ENCODE results near the gene POLR3C. TPM values are rescaled to one million over a fixed set of nuclear protein-coding genes. Genes with fewer than 3 reads are reported as not detected.

The POLR3C gene
- total RNA-seq, 2 experiments from 2014 or later: 57.1 to 78.8 TPM

- H4K20me1 ChIP-seq (ENCODE audit: insufficient read depth, low read length): no peaks in the 10 kb centered on the region
- CTCF ChIA-PET (ENCODE audit: unreplicated experiment): no interaction called here
- H3K4me1 ChIP-seq (ENCODE audit: insufficient read depth, low read length, poor library complexity, severe bottlenecking): no peaks in the 10 kb centered on the region
- no peak overlapping the region for H3K4me3 ChIP-seq (ENCODE audit: low read depth, low read length, poor library complexity, severe bottlenecking)
- peaks cover 14% of the 10 kb centered on the region for H3K79me2 ChIP-seq (ENCODE audit: insufficient read depth, low read depth, low read length)
- H3K4me2 ChIP-seq (ENCODE audit: low read length): no peak overlapping the region
- H3K36me3 ChIP-seq (ENCODE audit: insufficient read depth, low read length): peaks cover 71% of the 10 kb centered on the region
- no peak for TF ChIP-seq EZH2phosphoT487 (IDR thresholded peaks at IDR 0.05; ENCODE audit: borderline replicate concordance, low read depth, low read length)
- TF ChIP-seq CTCF (conservative IDR thresholded peaks at IDR 0.05; ENCODE audit: low read length): no peak
- H3K27ac ChIP-seq (ENCODE audit: low read depth, low read length, poor library complexity, severe bottlenecking): no peak overlapping the region
- no peaks in the 10 kb centered on the region for H3K9me2 ChIP-seq (ENCODE audit: insufficient read depth, low read length)
- intact Hi-C loops (cut with micrococcal nuclease; ENCODE audit: unreplicated experiment): no loop called here
- H2AFZ ChIP-seq (ENCODE audit: low read length): no peak overlapping the region
- no peak for DNase-seq (ENCODE audit: low spot score)
- no TSS peak for BruUV-seq (replicated peaks)
- POLR2A ChIA-PET: interaction anchor here (1.5 kb wide), 1 partner anchor 10 kb away, joined by 5 read pairs; no protein-coding TSS in a partner anchor
- H3K9me3 ChIP-seq (ENCODE audit: low read length): peaks cover 23% of the 10 kb centered on the region
These were observed 31.5 kb upstream of the POLR3C start for GRCh38 chr1:145792484-145792883.

- Histone ChIP-seq H4K20me1 (ENCODE audit: insufficient read depth, low read length) (no peaks in the 10 kb centered on the region), H3K9me3 (ENCODE audit: low read length) (peaks cover 35% of the 10 kb centered on the region), H3K27ac (ENCODE audit: low read depth, low read length, poor library complexity, severe bottlenecking) (no peak overlapping the region), H3K36me3 (ENCODE audit: insufficient read depth, low read length) (peaks cover 82% of the 10 kb centered on the region), H3K9me2 (ENCODE audit: insufficient read depth, low read length) (no peaks in the 10 kb centered on the region), H3K4me3 (ENCODE audit: low read depth, low read length, poor library complexity, severe bottlenecking) (no peak overlapping the region), H3K4me1 (ENCODE audit: insufficient read depth, low read length, poor library complexity, severe bottlenecking) (no peaks in the 10 kb centered on the region), H2AFZ (ENCODE audit: low read length) (no peak overlapping the region), H3K4me2 (ENCODE audit: low read length) (no peak overlapping the region), H3K79me2 (ENCODE audit: insufficient read depth, low read depth, low read length) (peaks cover 14% of the 10 kb centered on the region)
- POLR2A ChIA-PET: interaction anchor here (1.1 to 2.2 kb wide), 2 partner anchors 13 to 93 kb away, joined by 3 to 7 read pairs; no protein-coding TSS in a partner anchor
- BruUV-seq (replicated peaks): no TSS peak
- TF ChIP-seq EZH2phosphoT487 (IDR thresholded peaks at IDR 0.05; ENCODE audit: borderline replicate concordance, low read depth, low read length): no peak
- CTCF ChIA-PET (ENCODE audit: unreplicated experiment): no interaction called here
- intact Hi-C loops (cut with micrococcal nuclease; ENCODE audit: unreplicated experiment): no loop called here
- no peak for DNase-seq (ENCODE audit: low spot score)
These were observed 28.6 kb upstream of the POLR3C start for GRCh38 chr1:145795257-145795881.

GRCh38 chr1:145796753-145797152, 27.2 kb upstream of the POLR3C start:
- no peak overlapping the region for H2AFZ ChIP-seq (ENCODE audit: low read length)
- H3K9me2 ChIP-seq (ENCODE audit: insufficient read depth, low read length): no peaks in the 10 kb centered on the region
- BruUV-seq (replicated peaks): no TSS peak
- no peak for TF ChIP-seq EZH2phosphoT487 (IDR thresholded peaks at IDR 0.05; ENCODE audit: borderline replicate concordance, low read depth, low read length)
- TF ChIP-seq CTCF (conservative IDR thresholded peaks at IDR 0.05; ENCODE audit: low read length): no peak
- H3K9me3 ChIP-seq (ENCODE audit: low read length): peaks cover 35% of the 10 kb centered on the region
- H4K20me1 ChIP-seq (ENCODE audit: insufficient read depth, low read length): no peaks in the 10 kb centered on the region
- peaks cover 14% of the 10 kb centered on the region for H3K79me2 ChIP-seq (ENCODE audit: insufficient read depth, low read depth, low read length)
- no peak overlapping the region for H3K4me3 ChIP-seq (ENCODE audit: low read depth, low read length, poor library complexity, severe bottlenecking)
- no peak overlapping the region for H3K27ac ChIP-seq (ENCODE audit: low read depth, low read length, poor library complexity, severe bottlenecking)
- H3K4me2 ChIP-seq (ENCODE audit: low read length): no peak overlapping the region
- intact Hi-C loops (cut with micrococcal nuclease; ENCODE audit: unreplicated experiment): loop anchor here (2.0 kb wide), 1 partner anchor 58 kb away; no protein-coding TSS in a partner anchor
- DNase-seq (ENCODE audit: low spot score): peak; percentile 23
- H3K4me1 ChIP-seq (ENCODE audit: insufficient read depth, low read length, poor library complexity, severe bottlenecking): no peaks in the 10 kb centered on the region
- H3K36me3 ChIP-seq (ENCODE audit: insufficient read depth, low read length): peaks cover 73% of the 10 kb centered on the region
- ChIA-PET CTCF (ENCODE audit: unreplicated experiment) (no interaction called here), POLR2A (interaction anchor here (0.9 kb wide), 1 partner anchor 9 kb away, joined by 3 read pairs; no protein-coding TSS in a partner anchor)
